DMS 273 treated with DMSO at 0.1 percent for 48 hours (cell line): ENCODE results near the gene SLC5A2.
A peak's percentile ranks its signal among the peaks of the same experiment; 100 is the strongest.

ENCODE experiments used
- DNase-seq: peaks from one replicate; lab custom pipeline; 2025; lab: John Stamatoyannopoulos, UW

The SLC5A2 gene

DNA sequence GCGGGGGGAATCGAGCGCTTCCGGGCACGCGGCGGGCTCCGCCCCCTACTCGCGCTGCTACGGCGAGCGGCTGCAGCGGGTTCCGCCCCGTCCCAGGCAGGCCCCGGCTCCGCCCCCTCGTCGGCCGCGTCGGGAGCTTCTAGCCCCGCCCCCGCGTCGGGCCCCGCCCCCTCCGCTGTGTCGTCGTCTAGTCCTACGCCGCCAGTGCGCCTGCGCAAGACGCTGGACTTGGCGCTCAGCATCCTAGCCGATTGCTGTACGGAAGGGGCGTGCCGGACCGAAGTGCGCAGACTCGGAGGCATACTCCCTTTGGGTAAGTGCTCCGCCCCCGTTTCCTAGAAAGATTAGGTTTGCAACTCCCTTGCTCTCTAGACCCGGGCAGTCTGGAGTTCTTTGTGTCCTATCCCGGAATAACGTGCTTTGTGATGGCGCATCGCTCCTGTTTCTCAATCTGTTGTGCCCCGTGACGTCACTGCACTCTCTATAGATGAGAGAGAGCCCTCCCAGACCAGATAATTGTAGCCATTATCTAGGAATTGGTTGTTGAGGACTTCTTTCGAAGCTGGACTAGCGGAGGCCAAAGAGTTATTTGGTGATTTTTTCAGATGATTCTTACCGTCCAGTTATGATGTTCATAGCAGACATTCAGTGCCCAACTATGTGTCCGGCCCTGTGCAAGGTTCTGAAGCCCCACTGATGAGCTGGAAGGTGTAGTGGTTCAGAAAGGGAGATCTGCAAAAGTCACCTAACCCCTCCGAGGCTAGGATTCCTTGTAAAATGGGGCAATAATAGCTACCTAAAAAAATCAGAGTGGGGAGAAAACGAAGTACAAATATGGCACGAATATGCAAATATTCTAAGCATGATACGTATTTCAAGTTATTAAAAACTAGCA, 23.0 kb upstream of the SLC5A2 start:
- peak; percentile 97 for DNase-seq

DNA sequence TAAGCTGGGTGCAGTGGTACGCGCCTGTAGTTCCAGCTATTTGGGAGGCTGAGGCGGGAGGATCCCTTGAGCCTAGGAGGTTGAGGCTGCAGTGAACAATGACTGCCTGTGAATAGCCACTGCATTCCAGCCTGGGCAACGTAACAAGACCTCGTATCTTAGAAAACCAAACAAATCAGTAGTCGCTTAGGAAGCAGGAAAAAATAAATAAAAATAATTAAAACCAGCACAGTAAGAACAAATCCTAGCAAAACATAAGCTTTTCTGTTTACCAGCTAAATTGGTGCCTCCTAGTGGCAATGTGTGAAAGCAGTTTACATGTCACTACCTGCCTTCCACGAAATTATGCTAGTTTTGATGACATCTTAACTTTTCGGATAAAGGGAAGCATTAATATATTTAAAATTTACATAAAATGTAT, 22.3 kb upstream of the SLC5A2 start:
- no peak for DNase-seq

DNA sequence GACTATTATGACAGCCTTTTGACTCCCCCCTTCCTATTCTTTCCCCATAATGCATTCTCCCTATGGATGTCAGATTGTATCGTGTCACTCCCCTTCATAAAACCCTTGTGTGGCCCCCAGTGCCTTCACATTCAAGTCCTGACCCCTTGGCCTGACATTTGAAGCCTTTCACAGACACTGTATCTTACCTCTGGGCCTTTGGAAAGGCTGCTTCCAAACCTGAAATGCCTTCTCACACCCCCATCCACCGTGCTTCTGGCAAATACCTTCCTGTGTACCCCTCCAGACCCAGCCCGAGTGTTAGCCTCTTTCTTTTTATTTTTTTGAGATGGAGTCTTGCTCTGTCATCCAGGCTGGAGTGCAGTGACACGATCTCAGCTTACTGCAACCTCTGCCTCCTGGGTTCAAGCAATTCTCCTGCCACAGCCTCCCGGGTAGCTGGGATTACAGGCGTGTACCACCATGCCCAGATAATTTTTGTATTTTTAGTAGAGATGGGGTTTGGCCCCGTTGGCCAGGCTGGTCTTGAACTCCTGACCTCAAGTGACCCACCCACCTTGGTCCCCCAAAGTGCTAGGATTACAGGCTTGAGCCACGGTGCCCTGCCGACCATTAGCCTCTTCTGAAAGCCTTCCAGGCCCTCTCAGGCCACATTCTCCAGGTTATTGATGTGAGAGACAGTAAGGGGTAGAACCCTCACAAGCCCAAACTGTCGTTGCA, 21.6 kb upstream of the SLC5A2 start:
- no peak for DNase-seq

DNA sequence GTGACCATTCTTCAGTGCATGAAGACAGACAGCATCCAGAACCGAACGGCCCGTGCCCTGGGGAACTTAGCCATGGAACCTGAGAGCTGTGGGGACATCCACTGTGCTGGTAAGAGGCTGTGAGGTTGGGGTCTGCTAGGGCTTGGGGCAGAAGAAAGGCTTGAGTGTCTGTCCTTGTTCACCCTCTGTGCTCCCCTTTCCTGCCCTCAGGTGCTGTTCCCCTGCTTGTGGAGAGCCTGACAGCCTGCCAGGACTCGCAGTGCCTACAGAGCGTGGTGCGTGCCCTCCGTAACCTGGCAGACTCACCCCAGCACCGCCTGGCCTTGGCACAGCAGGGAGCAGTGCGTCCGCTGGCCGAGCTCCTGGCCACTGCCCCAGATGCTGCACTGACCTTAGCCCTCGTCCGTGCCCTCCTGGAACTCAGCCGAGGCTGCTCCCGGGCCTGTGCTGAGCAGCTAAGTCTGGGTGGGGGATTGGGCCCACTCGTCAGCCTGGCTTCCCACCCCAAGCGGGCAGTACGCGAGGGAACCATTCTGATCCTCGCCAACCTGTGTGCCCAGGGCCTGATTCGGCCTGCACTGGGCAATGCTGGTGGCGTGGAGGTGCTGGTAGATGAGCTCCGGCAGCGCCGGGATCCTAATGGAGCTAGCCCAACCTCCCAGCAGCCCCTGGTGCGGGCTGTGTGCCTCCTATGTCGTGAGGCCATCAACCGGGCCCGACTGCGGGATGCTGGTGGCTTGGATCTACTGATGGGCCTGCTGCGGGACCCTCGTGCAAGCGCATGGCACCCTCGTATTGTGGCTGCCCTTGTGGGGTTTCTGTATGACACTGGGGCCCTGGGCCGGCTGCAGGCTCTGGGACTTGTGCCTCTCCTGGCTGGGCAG, 20.8 kb upstream of the SLC5A2 start:
- DNase-seq, result no peak

DNA sequence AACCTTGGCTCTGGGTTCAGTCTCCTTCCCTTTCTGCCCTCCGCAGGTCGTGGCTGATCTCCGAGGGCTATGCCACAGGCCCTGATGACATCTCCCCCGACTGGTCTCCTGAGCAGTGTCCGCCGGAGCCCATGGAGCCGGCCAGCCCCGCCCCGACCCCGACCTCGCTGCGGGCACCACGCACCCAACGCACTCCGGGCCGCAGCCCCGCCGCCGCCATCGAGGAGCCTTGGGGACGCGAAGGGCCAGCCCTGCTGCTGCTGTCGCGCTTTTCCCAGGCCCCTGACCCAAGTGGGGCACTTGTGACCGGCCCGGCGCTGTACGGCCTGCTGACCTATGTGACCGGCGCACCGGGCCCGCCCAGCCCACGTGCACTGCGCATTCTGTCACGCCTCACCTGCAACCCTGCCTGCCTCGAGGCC, 18.6 kb upstream of the SLC5A2 start:
- DNase-seq, result no peak

DNA sequence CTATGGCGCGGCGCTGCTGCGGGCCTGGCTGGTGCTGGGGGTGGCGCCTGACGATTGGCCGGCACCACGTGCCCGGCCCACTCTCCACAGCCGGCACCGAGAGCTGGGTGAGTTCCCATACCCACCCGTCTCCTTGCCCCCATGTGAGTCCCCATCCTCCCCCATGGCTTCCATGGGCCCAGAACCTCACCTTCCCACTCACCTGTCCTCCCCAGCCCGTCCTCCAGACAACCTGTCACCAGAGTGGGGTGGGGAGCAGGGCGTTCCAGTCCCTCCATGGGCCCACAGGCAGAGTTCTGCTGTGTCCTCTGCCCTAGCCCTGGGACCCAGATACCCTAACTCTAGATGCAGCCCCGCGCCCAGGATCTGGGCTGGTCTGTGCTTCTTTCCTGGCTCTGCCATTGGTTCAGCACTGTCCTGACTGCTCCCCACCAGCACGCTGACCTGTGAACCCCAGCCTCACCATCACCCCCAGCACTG, 18.1 kb upstream of the SLC5A2 start:
- no peak for DNase-seq

DNA sequence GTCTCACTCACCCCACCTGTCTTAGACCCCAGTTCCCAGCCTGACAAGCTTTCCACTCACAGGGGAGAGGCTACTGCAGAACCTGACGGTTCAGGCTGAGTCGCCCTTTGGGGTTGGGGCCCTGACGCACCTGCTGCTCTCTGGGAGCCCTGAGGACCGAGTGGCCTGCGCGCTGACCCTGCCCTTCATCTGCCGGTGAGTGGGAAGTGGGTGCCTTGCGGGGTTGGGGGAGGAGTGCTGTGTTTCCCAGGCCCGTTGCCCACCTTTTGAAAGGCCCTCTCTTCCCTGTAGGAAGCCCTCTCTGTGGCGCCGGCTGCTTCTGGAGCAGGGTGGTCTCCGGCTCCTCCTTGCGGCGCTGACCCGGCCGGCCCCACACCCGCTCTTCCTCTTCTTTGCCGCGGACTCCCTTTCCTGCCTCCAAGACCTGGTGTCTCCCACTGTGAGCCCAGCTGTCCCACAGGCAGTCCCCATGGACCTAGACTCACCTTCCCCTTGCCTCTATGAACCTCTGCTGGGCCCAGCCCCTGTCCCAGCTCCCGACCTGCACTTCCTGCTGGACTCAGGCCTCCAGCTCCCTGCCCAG, 17.0 kb upstream of the SLC5A2 start:
- no peak for DNase-seq

DNA sequence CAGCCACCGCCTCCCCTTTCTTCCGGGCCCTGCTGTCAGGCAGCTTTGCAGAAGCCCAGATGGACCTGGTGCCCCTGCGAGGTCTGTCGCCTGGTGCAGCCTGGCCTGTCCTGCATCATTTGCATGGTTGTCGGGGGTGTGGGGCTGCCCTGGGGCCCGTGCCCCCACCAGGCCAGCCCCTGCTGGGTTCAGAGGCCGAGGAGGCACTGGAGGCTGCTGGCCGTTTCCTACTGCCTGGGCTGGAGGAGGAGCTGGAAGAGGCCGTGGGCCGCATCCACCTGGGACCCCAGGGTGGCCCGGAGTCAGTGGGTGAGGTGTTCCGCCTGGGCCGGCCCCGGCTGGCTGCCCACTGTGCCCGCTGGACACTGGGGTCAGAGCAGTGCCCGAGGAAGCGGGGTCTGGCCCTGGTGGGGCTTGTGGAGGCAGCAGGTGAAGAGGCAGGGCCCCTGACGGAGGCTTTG, 16.5 kb upstream of the SLC5A2 start:
- DNase-seq, result no peak

DNA sequence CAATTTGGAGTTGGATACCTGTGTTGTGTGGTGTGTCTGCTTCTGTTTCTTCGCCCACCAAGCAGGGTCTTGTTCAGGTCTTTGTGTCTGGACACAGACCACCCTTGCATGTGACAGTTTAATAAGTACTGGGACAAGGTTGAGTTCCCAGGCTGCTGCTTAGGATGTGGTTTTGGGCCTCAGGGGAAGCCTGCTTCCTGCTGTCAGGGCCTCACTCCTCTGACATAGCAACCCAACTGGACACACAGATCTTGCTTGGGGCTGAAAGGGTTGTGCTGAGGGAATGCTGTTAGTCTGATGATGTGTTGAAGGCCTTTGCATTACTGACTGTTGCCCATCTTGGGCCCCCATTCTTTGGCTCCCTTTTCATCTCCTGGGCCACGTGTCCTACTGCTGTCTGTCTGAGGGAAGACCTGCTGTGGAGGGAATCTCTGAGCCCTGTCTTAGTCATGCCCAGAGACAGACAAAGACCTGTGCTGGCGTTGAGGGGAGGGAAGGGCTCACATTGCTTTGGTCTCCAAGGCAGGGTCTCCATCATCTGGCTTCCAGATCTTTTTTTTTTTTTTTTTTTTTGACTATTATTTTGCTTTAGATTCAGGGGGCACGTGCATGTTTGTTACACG, 15.7 kb upstream of the SLC5A2 start:
- no peak for DNase-seq

DNA sequence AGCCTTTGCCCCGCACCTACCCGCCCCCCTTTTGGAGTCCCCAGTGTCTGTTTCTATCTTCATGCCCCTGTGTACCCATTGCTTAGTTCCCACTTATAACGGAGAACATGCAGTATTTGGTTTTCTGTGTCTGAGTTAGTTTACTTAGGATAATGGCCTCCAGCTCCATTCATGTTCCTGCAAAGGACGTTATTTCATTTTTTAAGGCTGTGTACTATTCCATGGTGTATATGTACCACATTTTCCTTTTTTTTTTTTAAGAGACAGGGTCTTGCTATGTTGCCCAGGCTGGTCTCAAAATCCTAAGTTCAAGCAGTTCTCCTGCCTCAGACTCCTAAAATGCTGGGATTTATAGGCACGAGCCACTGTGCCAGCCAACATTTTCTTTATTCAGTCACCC, 15.1 kb upstream of the SLC5A2 start:
- DNase-seq, result no peak

DNA sequence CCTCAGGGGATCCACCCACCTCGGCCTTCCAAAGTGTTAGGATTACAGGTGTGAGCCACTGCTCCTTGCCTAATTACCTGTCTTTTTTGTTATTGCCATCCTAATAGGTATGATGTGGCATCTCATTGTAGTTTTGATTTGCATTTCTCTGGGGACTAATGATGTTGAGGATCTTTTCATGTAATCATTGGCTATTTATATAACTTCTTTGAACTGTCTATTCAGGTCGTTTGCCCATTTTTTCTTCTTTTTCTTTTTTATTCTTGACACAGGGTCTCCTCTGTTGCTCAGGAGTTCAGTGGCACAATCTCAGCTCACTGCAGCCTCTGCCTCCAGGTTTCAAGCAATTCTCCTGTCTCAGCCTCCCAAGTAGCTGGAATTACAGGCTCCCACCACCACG, 12.3 kb upstream of the SLC5A2 start:
- DNase-seq, result no peak

DNA sequence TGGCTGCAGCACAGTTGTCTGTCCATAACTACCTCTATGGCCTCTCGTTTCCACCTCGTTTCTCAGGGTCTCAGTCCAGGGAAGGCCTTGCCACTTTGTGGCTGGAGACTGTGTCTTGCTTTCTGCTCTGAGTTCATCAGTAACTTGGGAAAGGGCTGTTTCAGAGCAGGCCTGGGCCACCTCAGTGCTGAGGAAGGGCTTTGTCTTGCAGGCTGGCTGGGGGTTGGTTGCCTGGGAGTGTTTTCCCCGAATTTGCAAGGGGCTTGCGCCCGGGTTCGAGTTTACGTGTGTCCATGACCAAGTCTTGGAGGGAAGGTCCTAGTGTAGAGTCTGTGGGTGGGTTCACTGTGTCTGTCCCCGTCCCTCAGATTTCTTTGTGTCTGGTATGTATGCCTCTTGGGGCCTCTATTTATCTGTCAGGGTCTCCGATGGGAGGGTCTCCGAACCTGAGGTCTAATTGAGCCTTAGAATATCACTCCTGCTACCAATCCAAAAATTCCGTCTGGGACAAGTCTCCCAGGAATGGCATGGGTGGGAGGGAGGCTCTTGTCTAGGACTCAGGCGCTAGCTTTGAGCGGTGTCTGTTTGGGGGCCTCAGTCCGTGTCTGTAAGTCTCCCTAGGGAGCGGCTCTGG, 11.6 kb upstream of the SLC5A2 start:
- DNase-seq, result no peak

DNA sequence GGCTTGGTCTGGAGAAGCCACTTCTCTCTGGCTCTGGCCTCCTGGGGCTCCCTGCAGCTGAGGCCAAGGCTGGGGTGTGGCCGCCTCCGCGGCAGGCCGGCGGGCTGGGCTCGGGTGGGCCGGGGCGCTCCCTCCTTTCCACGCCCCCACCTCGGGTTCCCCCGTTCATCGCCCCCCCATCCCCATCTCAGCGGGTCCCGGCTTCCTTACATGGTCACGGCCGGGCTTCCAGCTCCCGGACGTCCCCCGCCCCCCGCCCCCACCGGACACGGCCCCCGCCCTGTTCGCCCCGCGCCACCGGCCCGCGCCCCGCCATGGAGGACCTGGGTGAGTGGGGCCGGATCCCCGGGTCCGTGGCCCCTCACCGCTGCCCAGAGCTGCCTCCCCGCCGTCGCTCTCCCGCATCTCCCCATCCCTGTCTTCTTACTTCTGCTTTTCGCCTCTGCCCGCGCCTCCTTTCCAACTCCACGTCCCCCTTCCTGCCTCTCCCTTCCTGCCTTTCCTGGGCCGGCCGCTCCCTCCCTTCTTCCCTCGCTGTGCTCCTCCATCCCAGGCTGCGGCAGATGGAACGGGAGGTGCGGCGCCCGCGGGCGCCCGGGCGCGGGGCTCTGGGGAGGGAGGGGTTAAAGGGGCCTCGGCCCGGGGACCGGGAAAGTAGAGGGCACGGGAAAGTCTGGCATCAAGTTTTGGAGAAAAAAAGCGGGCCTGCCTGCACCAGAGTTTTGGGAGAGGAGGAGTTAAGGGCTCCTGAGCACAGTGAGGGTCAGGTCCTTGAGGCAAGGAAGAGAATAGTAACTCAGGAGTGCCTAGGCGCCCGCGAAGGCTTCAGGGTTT, 10.8 kb upstream of the SLC5A2 start, which contains the start of gene TGFB1I1:
Gene TGFB1I1 (plus strand): TSS at position 278 of the 834 bp plus-strand sequence. CDS start 37 bp downstream, at position 315.
- DNase-seq, result no peak

DNA sequence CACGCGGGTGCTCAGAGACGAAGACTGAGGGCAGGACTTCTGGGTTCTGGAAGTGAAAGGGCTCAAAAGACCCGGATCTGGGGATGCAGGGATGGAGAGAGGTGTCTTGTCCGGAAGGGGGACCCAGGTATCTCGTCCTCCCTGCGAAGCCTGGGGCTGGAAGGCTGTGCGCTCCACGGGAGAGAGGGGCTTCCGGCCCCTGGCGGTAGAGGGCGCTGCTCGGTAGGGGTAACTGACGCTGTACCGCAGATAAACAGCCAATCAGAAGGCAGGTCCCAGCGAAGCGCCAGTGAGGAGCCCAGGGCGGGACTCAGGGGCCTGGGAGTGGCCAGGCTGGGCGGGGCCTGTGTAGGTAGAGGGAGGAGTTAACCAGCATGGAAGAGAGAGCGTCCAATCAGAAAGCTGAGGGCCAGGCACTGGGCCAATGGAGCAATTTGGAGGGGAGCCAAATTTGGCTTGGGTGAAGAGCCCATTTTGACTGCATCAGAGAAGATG, 10.2 kb upstream of the SLC5A2 start:
- DNase-seq, result no peak

DNA sequence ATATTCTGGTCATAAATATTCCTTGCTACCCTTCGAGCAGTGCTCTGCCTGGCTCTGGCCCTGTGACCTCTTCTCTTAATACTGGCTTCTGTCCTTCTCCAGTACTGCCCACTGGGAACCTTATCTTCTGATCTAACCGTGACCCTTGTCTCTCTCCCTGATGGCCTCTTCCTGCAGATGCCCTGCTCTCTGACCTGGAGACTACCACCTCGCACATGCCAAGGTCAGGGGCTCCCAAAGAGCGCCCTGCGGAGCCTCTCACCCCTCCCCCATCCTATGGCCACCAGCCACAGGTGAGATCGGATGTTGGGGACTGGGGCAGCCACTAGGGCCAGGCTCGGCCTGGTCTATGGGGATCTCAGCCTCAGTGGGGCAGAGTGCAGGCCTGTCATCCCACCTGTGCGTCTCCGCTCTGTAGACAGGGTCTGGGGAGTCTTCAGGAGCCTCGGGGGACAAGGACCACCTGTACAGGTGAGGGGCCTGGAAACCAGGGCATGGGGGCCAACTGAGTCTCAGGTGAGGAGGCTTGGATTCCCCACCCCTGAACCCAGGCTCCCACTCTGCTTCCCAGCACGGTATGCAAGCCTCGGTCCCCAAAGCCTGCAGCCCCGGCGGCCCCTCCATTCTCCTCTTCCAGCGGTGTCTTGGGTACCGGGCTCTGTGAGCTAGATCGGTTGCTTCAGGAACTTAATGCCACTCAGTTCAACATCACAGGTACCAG, 9.5 kb upstream of the SLC5A2 start:
- DNase-seq, result no peak

DNA sequence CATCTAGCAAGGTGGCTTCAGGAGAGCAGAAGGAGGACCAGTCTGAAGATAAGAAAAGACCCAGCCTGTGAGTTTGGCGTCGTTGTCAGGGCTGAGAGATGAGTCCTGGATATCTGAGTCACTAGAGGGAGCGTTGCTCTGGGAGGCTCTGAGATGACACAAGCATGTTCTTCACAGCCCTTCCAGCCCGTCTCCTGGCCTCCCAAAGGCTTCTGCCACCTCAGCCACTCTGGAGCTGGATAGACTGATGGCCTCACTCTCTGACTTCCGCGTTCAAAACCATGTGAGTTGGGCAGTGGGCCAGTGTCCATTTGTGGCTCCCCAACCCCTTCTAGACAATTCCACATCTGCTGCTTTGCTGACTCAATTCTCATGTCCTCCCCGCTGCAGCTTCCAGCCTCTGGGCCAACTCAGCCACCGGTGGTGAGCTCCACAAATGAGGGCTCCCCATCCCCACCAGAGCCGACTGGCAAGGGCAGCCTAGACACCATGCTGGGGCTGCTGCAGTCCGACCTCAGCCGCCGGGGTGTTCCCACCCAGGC, 8.7 kb upstream of the SLC5A2 start:
- no peak for DNase-seq

DNA sequence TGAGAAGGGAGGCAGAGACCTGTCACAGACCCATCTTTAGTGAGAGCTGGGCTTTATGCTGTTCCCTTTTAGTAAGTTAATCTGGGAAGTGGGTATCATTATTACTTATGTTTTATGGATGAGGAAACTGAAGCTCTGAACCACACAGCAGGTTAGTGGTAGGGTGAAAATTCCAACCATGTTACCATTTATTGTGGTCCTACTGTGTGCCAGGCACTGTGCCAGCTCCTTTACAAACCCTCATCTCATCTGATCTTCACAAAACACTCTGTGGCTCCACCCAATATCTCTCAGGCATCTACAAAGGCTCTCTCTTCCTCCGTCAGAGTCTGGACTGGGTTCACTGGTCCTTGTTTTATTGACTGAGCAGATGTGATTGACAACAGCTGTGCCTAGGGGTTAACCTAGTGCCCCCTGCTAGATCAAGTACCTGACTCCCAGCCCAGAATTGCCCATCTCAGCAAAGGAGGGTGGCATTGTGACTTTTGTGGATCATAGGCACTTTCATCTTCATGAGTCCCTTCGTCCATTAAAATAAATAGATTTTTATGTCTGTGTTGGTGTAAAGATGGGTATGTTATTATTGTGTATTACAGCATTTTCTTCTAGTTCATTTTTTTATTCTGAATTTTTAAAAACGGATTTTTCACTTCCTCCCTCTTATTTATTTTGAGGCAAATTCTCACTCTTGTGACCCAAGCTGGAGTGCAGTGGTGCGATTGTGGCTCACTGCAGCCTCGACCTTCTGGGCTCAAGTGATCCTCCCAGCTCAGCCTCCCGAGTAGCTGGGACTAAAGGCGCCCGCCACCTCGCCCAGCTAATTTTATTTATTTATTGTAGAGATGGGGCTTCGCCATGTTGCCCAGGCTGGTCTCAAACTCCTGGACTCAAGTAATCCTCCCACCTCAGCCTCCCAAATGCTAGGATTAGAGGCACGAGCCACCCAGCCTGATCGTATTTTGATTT, 7.9 kb upstream of the SLC5A2 start:
- DNase-seq, result no peak
